ENCODE data around the gene RETREG3. TPM values are rescaled to one million over a fixed set of nuclear protein-coding genes. Genes with fewer than 3 reads are reported as not detected.

The RETREG3 gene
- total RNA-seq, 1 experiment from 2014 or later, result 46.0 TPM

- BruUV-seq (replicated peaks), result TSS peak; percentile 33
- CTCF ChIA-PET, result interaction anchor here (0.6 to 1.0 kb wide), 3 partner anchors 11 to 341 kb away, joined by 3 to 4 read pairs (median 3); no protein-coding TSS in a partner anchor
- H3K4me1 Mint-ChIP-seq (ENCODE audit: insufficient read depth, unreplicated experiment), result peaks cover 24% of the 10 kb centered on the region
Measured at GRCh38 chr17:42536372-42537155, 72.6 kb downstream of the RETREG3 start.

GRCh38 chr17:42536048-42536371, 73.2 kb downstream of the RETREG3 start, which contains the start of gene NAGLU:
Gene NAGLU, plus strand, starts transcription at chr17:42536241. Its CDS starts 32 bp downstream, at chr17:42536273.
- intact Hi-C loops (cut with micrococcal nuclease), result no loop called here
- peak within 1 kb of the TSS; percentile 81 for H3K4me3 Mint-ChIP-seq (ENCODE audit: unreplicated experiment)
- no TSS peak for BruUV-seq (replicated peaks)
- peak within 1 kb of the TSS; percentile 87 for H3K27ac Mint-ChIP-seq (ENCODE audit: low read depth, unreplicated experiment)
- peaks cover 18% of the 10 kb centered on the region for H3K4me1 Mint-ChIP-seq (ENCODE audit: insufficient read depth, unreplicated experiment)
- peaks cover 21% of the 10 kb centered on the region for H3K36me3 Mint-ChIP-seq (ENCODE audit: insufficient read depth, unreplicated experiment)
- TF ChIP-seq CTCF (IDR thresholded peaks at IDR 0.05; ENCODE audit: unreplicated experiment), result no peak
- CTCF ChIA-PET, result interaction anchor here (0.6 to 1.0 kb wide), 2 partner anchors 12 to 342 kb away, joined by 3 read pairs; no protein-coding TSS in a partner anchor
- H3K9me3 Mint-ChIP-seq (ENCODE audit: unreplicated experiment), result no peaks in the 10 kb centered on the region
- POLR2A ChIA-PET, result interaction anchor here (0.6 to 2.4 kb wide), 28 partner anchors 9 to 569 kb away, joined by 3 to 38 read pairs (median 5); partner anchors contain the start of genes CAVIN1, CNP, COASY and HSD17B1
- DNase-seq (ENCODE audit: unreplicated experiment), result peak; percentile 84
- H3K27me3 Mint-ChIP-seq (ENCODE audit: insufficient read depth, unreplicated experiment), result no peaks in the 10 kb centered on the region

More at GRCh38 chr17:42536372-42537155, 72.6 kb downstream of the RETREG3 start:
- POLR2A ChIA-PET, result interaction anchor here (0.8 to 2.4 kb wide), 25 partner anchors 9 to 570 kb away, joined by 3 to 38 read pairs (median 5); partner anchors contain the start of genes CAVIN1, CNP, COASY and HSD17B1
- no peaks in the 10 kb centered on the region for H3K27me3 Mint-ChIP-seq (ENCODE audit: insufficient read depth, unreplicated experiment)
- no peaks in the 10 kb centered on the region for H3K9me3 Mint-ChIP-seq (ENCODE audit: unreplicated experiment)
- H3K36me3 Mint-ChIP-seq (ENCODE audit: insufficient read depth, unreplicated experiment), result peaks cover 24% of the 10 kb centered on the region
- peak; percentile 74 for DNase-seq (ENCODE audit: unreplicated experiment)
- TF ChIP-seq CTCF (IDR thresholded peaks at IDR 0.05; ENCODE audit: unreplicated experiment), result no peak
- intact Hi-C loops (cut with micrococcal nuclease), result no loop called here
- H3K4me3 Mint-ChIP-seq (ENCODE audit: unreplicated experiment), result peak overlapping the region; percentile 81
- peak overlapping the region; percentile 87 for H3K27ac Mint-ChIP-seq (ENCODE audit: low read depth, unreplicated experiment)

GRCh38 chr17:42535155-42536047, 73.8 kb downstream of the RETREG3 start:
- DNase-seq (ENCODE audit: unreplicated experiment), result no peak
- H3K9me3 Mint-ChIP-seq (ENCODE audit: unreplicated experiment), result no peaks in the 10 kb centered on the region
- peaks cover 14% of the 10 kb centered on the region for H3K4me1 Mint-ChIP-seq (ENCODE audit: insufficient read depth, unreplicated experiment)
- BruUV-seq (replicated peaks), result TSS peak; percentile 87
- ChIA-PET POLR2A (interaction anchor here (0.6 to 2.4 kb wide), 26 partner anchors 8 to 569 kb away, joined by 3 to 38 read pairs (median 5); partner anchors contain the start of genes CAVIN1, CNP, COASY and HSD17B1), CTCF (interaction anchor here (1.0 kb wide), 1 partner anchor 12 kb away, joined by 3 read pairs; no protein-coding TSS in a partner anchor)
- no peak for TF ChIP-seq CTCF (IDR thresholded peaks at IDR 0.05; ENCODE audit: unreplicated experiment)
- H3K27ac Mint-ChIP-seq (ENCODE audit: low read depth, unreplicated experiment), result peak overlapping the region; percentile 87
- H3K27me3 Mint-ChIP-seq (ENCODE audit: insufficient read depth, unreplicated experiment), result no peaks in the 10 kb centered on the region
- peak overlapping the region; percentile 81 for H3K4me3 Mint-ChIP-seq (ENCODE audit: unreplicated experiment)
- intact Hi-C loops (cut with micrococcal nuclease), result no loop called here
- H3K36me3 Mint-ChIP-seq (ENCODE audit: insufficient read depth, unreplicated experiment), result peaks cover 21% of the 10 kb centered on the region

Measured in MCF 10A (cell line).